Ishikawa (cell line): ENCODE data around the gene CSPG4.

Source experiments
- CEBPB ChIP-seq: IDR thresholded peaks from 2 replicates; pipeline ENCODE4 v1.6.1; 2012
- CREB1 ChIP-seq: IDR thresholded peaks from 2 replicates; pipeline ENCODE4 v1.6.1; 2012; ENCODE audit warnings: low read depth
- EGR1 ChIP-seq: IDR thresholded peaks from 2 replicates; pipeline ENCODE4 v1.6.1; 2012
- EP300 ChIP-seq: IDR thresholded peaks from 2 replicates; pipeline ENCODE4 v1.6.1; 2012; ENCODE audit warnings: borderline replicate concordance
- FOXM1 ChIP-seq: IDR thresholded peaks from 2 replicates; pipeline ENCODE4 v1.6.1; 2012; ENCODE audit warnings: low read depth, borderline replicate concordance
- MAX ChIP-seq: IDR thresholded peaks from 2 replicates; pipeline ENCODE4 v1.6.1; 2012
- NFIC ChIP-seq: IDR thresholded peaks from 2 replicates; pipeline ENCODE4 v1.6.1; 2012
- RAD21 ChIP-seq: IDR thresholded peaks from 2 replicates; pipeline ENCODE4 v1.6.1; 2012; ENCODE audit warnings: low read depth
- REST ChIP-seq: IDR thresholded peaks from 2 replicates; pipeline ENCODE4 v1.6.1; 2012; ENCODE audit warnings: low read depth, mild to moderate bottlenecking
- TAF1 ChIP-seq: IDR thresholded peaks from 2 replicates; pipeline ENCODE4 v1.6.1; 2012; ENCODE audit warnings: low read depth, mild to moderate bottlenecking
- TCF12 ChIP-seq: IDR thresholded peaks from 2 replicates; pipeline ENCODE4 v1.6.1; 2012; ENCODE audit warnings: low read depth
- TEAD4 ChIP-seq: IDR thresholded peaks from 2 replicates; pipeline ENCODE4 v1.6.1; 2012
- USF1 ChIP-seq: IDR thresholded peaks from 2 replicates; pipeline ENCODE4 v1.6.1; 2012
- YY1 ChIP-seq: IDR thresholded peaks from 2 replicates; pipeline ENCODE4 v1.6.1; 2012; ENCODE audit warnings: low read depth
- ZBTB7A ChIP-seq: IDR thresholded peaks from 2 replicates; pipeline ENCODE4 v1.6.1; 2012; ENCODE audit warnings: low read depth

CSPG4 gene

GRCh38 chr15:75666823-75667501, 45.7 kb downstream of the CSPG4 start:
- TF ChIP-seq CEBPB (no peak), REST (no peak), CREB1 (no peak), USF1 (peak; percentile 26; the same call in 1 of the 2 replicates), EP300 (peak; percentile 75; the same call in 1 of the 2 replicates), TAF1 (no peak), ZBTB7A (no peak), FOXM1 (no peak), TEAD4 (peak; percentile 91), NFIC (peak; percentile 36; the same call in 1 of the 2 replicates), MAX (peak; percentile 97), YY1 (no peak), TCF12 (peak; percentile 89)

GRCh38 chr15:75663931-75664421, 48.7 kb downstream of the CSPG4 start:
- TF ChIP-seq CREB1 (no peak), EGR1 (no peak), FOXM1 (no peak), TCF12 (no peak), RAD21 (no peak), EP300 (no peak), NFIC (no peak), REST (no peak), MAX (no peak), USF1 (no peak)

GRCh38 chr15:75662823-75663519, 49.7 kb downstream of the CSPG4 start:
- TF ChIP-seq TCF12 = no peak
- no peak for TF ChIP-seq USF1
- TF ChIP-seq NFIC = no peak
- TF ChIP-seq TEAD4 = no peak
- TF ChIP-seq ZBTB7A = no peak
- no peak for TF ChIP-seq TAF1
- TF ChIP-seq CEBPB = no peak
- no peak for TF ChIP-seq EP300
- TF ChIP-seq YY1 = no peak
- TF ChIP-seq REST = no peak
- TF ChIP-seq RAD21 = no peak
- no peak for TF ChIP-seq EGR1
- TF ChIP-seq CREB1 = no peak
- no peak for TF ChIP-seq FOXM1
- no peak for TF ChIP-seq MAX
